WI38 (cell line): ENCODE data around the gene FETUB.

ENCODE experiments used
- H3K4me3 ChIP-seq: 2 replicates; pipeline ENCODE4 v1.5.1; 2011; ENCODE audit warnings: low read depth, mild to moderate bottlenecking, control low read depth, low read length
- TF ChIP-seq, protein P1 (sequence below): IDR thresholded peaks from 2 replicates; pipeline ENCODE4 v1.5.1; 2012; ENCODE audit warnings: low read depth, mild to moderate bottlenecking, control low read depth, low read length

FETUB gene

DNA sequence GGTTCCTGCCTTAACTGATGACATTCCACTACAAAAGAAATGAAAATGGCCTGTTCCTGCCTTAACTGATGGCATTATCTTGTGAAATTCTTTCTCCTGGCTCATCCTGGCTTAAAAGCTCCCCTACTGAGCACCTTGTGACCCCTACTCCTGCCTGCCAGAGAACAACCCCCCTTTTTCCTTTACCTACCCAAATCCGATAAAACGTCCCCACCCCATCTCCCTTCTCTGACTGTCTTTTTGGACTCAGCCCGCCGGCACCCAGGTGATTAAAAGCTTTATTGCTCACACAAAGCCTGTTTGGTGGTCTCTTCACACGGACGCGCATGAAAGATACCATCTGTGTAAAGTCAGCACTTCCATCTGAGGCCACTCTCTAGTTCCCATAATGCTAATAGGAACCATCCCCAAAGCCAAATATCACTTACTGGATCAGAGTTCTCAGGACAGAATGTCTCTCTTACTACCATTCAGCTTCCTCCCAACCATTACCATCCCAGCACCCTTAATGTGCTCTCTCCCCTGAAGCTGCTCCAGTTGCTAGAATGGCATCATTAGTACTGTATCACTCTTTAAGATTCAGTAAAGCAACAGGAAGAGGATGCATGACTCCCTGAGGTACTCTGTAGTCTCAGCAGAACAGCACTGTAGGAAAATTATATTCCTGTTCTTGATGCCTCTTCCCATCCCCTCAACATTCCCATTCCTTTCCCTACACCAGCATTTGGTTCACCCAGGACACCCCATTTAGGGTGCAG, 23.3 kb downstream of the FETUB start:
- no peak overlapping the region for H3K4me3 ChIP-seq
- TF ChIP-seq, protein P1, sequence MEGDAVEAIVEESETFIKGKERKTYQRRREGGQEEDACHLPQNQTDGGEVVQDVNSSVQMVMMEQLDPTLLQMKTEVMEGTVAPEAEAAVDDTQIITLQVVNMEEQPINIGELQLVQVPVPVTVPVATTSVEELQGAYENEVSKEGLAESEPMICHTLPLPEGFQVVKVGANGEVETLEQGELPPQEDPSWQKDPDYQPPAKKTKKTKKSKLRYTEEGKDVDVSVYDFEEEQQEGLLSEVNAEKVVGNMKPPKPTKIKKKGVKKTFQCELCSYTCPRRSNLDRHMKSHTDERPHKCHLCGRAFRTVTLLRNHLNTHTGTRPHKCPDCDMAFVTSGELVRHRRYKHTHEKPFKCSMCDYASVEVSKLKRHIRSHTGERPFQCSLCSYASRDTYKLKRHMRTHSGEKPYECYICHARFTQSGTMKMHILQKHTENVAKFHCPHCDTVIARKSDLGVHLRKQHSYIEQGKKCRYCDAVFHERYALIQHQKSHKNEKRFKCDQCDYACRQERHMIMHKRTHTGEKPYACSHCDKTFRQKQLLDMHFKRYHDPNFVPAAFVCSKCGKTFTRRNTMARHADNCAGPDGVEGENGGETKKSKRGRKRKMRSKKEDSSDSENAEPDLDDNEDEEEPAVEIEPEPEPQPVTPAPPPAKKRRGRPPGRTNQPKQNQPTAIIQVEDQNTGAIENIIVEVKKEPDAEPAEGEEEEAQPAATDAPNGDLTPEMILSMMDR, result no peak

DNA sequence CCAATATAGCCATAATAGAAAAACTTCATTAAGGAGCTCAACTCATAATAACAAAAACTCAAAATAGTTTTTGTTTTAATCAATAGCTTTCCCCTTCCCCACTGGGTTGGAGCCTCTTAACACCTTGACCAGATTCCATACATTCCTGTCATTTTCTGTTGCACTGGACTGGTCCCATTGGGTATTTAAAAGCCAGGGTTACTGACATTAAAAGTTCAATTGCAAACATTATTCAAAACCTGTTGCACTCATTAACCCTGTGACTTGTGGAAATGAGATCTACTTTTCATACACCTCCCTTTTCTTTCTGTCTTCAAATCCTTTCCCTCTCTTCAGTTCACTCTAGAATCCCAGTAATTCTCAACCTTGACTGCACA, 23.9 kb downstream of the FETUB start:
- TF ChIP-seq, protein P1, result no peak
- no peak overlapping the region for H3K4me3 ChIP-seq

DNA sequence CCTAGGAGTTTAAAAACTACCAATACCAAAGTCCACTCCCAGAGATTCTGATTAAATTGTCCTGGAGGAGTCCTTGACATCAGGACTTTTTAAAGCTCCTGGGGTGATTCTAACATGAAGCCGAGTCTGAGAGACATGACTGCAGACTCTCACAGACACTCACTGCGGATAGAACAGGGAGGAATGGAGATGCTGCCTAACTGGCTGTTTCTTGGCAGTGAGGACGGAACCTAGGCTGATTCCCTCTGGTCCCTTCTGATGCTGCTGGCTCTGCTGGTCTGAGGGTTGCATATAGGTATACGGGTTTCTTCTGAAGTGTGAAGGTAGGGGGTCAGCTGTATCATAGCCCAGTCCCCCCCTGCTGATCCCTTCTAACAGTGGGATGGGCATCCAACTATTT, 24.3 kb downstream of the FETUB start:
- TF ChIP-seq, protein P1, result no peak
- H3K4me3 ChIP-seq, result no peak overlapping the region

DNA sequence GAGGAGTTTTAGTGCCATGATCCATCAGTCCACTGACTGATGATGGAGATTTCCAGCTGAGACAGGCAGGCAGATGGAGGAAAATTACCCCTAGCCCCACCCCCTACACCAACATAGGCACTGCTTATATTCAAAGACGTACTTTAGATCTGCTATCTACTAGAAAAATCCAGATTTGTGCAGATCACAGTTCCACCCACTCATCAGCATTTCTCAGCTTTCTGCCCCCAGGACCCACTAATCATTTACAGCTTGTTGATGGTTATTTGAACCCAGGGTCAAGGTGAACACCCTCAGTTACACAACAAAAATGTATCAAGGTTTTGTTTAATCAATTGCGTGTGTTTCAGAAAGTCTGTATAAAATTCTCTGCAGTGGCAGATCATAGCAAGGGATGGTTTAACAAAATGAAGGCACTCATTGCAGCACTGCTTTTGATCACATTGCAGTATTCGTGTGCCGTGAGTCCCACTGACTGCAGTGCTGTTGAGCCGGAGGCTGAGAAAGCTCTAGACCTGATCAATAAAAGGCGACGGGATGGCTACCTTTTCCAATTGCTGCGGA, 25.5 kb downstream of the FETUB start, which contains the start of gene HRG:
HRG (plus strand) TSS at position 390 of the 564 bp plus-strand sequence; CDS start at position 408, 18 bp downstream.
- TF ChIP-seq, protein P1, result no peak
- H3K4me3 ChIP-seq, result no peak within 1 kb of the TSS

DNA sequence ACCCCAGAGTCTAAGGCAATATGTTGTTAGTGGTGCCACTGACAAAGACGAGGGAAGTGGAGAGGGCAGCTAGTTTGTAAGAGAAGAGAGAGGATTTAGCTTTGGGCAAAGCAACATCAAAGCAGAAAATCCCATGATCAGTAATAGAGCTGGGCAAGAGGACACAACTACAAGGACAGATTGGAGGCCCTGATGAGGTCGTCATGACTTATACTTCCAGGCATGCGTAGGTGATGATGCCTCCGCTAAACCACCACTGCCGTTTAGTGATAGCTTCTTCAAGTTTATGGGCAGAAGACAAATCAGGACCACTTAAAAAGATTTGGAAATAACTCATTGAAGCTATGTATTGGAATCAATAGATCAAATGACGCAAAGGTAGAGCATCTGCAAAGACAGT, 28.2 kb downstream of the FETUB start:
- H3K4me3 ChIP-seq, result no peak overlapping the region
- TF ChIP-seq, protein P1, result no peak

DNA sequence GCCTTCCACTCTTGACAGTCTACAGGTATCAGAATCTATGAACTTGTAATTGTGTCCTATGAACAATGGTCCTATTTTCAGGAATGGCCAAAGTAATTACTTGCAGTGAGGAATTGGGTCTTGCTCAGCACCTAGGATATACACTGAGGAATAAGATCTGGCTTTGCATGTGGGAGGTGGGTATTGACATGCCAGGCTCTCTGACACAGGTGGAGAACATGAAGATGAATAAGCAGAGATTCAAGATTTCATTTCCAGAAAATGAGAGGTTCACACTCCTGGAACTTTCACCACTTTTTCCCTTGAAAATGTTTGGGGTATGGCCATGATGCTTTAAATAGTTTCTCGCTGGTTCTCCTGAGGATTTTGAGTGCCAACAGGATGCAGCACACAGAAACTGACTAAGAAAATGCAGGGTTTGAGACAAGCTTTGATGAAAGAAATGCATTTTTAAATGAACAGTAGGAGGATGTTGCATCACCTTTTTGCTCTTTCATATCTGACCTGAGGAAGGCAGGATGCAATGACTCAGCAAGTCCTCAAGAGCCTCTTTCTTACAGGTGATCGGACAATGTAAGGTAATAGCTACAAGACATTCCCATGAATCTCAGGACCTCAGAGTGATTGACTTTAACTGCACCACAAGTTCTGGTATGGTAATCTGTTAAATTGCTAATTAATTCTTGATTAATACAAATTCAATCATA, 29.3 kb downstream of the FETUB start:
- TF ChIP-seq, protein P1, result no peak
- H3K4me3 ChIP-seq, result no peak overlapping the region

DNA sequence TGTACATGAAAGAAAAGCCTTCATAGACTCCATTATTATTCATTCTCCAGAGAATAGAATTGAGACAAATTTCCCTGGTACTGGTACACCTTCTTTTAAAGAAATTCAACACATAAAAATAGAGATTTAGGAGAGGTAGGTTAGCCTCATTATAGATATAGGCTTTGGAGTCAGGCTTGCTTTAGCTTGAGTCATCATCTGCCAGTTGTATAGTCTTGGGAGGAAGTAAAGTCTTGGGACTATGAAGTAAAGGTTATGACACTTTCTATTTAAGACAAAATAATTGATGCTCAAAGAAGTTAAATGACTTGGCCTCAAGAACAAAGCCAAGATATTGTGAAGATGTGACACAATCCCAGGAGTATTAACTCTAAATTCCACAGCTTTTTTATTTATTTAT, 30.0 kb downstream of the FETUB start:
- H3K4me3 ChIP-seq, result no peak overlapping the region
- TF ChIP-seq, protein P1, result no peak
